CD4-positive, alpha-beta T cell (primary cell): Measurements from ENCODE around the gene AP2B1. TPM values are rescaled to one million over a fixed set of nuclear protein-coding genes. Genes with fewer than 3 reads are reported as not detected.

Experiments
- ATAC-seq: fragments of 200-7000 bp; cut with Tn5 transposase; one replicate; pipeline ENCODE4 v1.10.0; 2022; ENCODE audit warnings: mild to moderate bottlenecking; ENCODE audit not compliant: poor library complexity
- CTCF ChIA-PET: fragments of 350-600 bp; sonication (Branson Sonifier 250); formaldehyde crosslinking; loops from one replicate; lab custom pipeline; 2021; ENCODE audit warnings: antibody characterized with exemption, inconsistent platforms; lab: Charles Lee
- POLR2A ChIA-PET: fragments of 350-600 bp; sonication (Branson Sonifier 250); formaldehyde crosslinking; loops from one replicate; lab custom pipeline; 2021; ENCODE audit warnings: antibody characterized with exemption, inconsistent platforms; lab: Charles Lee
- DNase-seq, 14 experiments: peaks; one replicate each; pipeline ENCODE4 v3.0.0-alpha.2; 2013 to 2020; ENCODE audit warnings: mixed read lengths in 2 of 14
- H3K27ac ChIP-seq, 2 donors: one replicate each; pipeline versions ENCODE4 v1.5.1 to v1.7.0; 2013; ENCODE audit warnings: low read length in 2 of 2, low read depth in 1 of 2, mild to moderate bottlenecking in 1 of 2
- H3K27me3 ChIP-seq, 2 experiments: 1 replicate in 1 of 2; 2 replicates in 1 of 2; pipeline versions ENCODE4 v1.6.1 to v1.7.0; 2013; ENCODE audit warnings: low read length in 2 of 2, control low read depth in 1 of 2, mild to moderate bottlenecking in 1 of 2, moderate library complexity in 1 of 2; ENCODE audit not compliant: insufficient read depth in 2 of 2, control insufficient read depth in 1 of 2
- H3K36me3 ChIP-seq: one replicate; pipeline ENCODE4 v1.6.1; 2013; ENCODE audit warnings: low read length, control low read depth; ENCODE audit not compliant: insufficient read depth
- H3K4me1 ChIP-seq: one replicate; pipeline ENCODE4 v1.6.1; 2013; ENCODE audit warnings: low read length, control low read depth; ENCODE audit not compliant: insufficient read depth
- H3K4me3 ChIP-seq: one replicate; pipeline ENCODE4 v1.5.1; 2013; ENCODE audit warnings: mild to moderate bottlenecking, low read length, moderate library complexity
- H3K9me3 ChIP-seq, 2 experiments: 1 replicate in 1 of 2; 2 replicates in 1 of 2; pipeline versions ENCODE4 v1.6.1 to v1.7.0; 2013; ENCODE audit warnings: low read length in 2 of 2, mild to moderate bottlenecking in 2 of 2, control low read depth in 1 of 2, moderate library complexity in 1 of 2; ENCODE audit not compliant: control insufficient read depth in 1 of 2, insufficient read depth in 1 of 2
- H3K27ac Mint-ChIP-seq: one replicate; pipeline ENCODE4 v1.8.0; 2020; ENCODE audit warnings: mixed read lengths
- H3K27me3 Mint-ChIP-seq: one replicate; pipeline ENCODE4 v1.8.0; 2021; ENCODE audit warnings: mixed read lengths
- H3K36me3 Mint-ChIP-seq: one replicate; pipeline ENCODE4 v1.8.0; 2021; ENCODE audit warnings: low read depth, mixed read lengths
- H3K4me1 Mint-ChIP-seq: one replicate; pipeline ENCODE4 v1.8.0; 2021; ENCODE audit warnings: low read depth, mixed read lengths
- H3K4me3 Mint-ChIP-seq: one replicate; pipeline ENCODE4 v1.8.0; 2020; ENCODE audit warnings: mild to moderate bottlenecking, mixed read lengths
- H3K9me3 Mint-ChIP-seq: one replicate; pipeline ENCODE4 v1.8.0; 2020; ENCODE audit warnings: mixed read lengths
- intact Hi-C, 2 experiments: fragments of 100-400 bp; cut with DNase I in 1 of 2; cut with micrococcal nuclease in 1 of 2; formaldehyde crosslinking; loops; one replicate each; pipeline versions ENCODE4 v1.15.1 to v1.9.0; 2023 to 2025; cut with DNase I, micrococcal nuclease
- total RNA-seq, 174 experiments: library from RNA in 2 of 174; stranded (reverse) in 2 of 174; gene quantifications; one replicate each; pipeline ENCODE4 v1.2.3 and lab custom pipeline; 2021 to 2026
- TF ChIP-seq, protein P1 (sequence below): fragments of 200-600 bp; IDR thresholded peaks from one replicate; pipeline ENCODE4 v1.8.0; 2022; ENCODE audit warnings: antibody characterized with exemption, mild to moderate bottlenecking

Gene AP2B1
- total RNA-seq, 2 experiments from 2014 or later, result 67.0 to 69.2 TPM

DNA sequence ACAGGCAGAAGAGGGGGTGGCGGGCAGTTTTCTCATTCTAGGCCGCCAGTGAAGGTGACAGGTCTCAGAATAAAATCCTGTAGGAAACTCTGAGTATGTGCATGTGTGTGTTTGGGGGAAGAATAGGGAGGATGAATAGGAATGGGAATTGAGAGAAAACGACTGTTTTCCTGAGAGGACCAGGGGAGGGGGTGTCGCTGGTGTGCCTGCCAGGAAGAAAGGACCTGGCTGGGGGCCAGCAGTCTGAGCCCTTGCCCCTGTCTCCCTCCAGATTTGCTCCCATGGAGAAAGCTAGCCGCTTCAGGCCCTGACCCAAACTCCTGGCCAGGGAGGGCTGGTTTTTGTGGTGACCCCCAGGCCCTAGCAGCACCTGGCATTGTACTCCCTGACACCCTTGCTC, 187.9 kb downstream of the AP2B1 start:
- POLR2A ChIA-PET, result interaction anchor here (1.0 kb wide), 1 partner anchor 11 kb away, joined by 3 read pairs; no protein-coding TSS in a partner anchor
- intact Hi-C loops, result no loop called here
- DNase-seq (no peak), ATAC-seq (no peak)
- H3K9me3 Mint-ChIP-seq, result no peaks in the 10 kb centered on the region
- H3K36me3 Mint-ChIP-seq, result peaks cover 5% of the 10 kb centered on the region
- H3K4me1 ChIP-seq, result no peaks in the 10 kb centered on the region
- no peaks in the 10 kb centered on the region for H3K9me3 ChIP-seq
- no peak overlapping the region for H3K27ac ChIP-seq
- H3K4me3 ChIP-seq, result no peak overlapping the region
- H3K36me3 ChIP-seq, result no peaks in the 10 kb centered on the region
- no peak overlapping the region for H3K4me3 Mint-ChIP-seq
- CTCF ChIA-PET, result interaction anchor here (1.3 kb wide), 1 partner anchor 11 kb away, joined by 6 read pairs; no protein-coding TSS in a partner anchor
- H3K4me1 Mint-ChIP-seq, result no peaks in the 10 kb centered on the region
- TF ChIP-seq, protein P1, sequence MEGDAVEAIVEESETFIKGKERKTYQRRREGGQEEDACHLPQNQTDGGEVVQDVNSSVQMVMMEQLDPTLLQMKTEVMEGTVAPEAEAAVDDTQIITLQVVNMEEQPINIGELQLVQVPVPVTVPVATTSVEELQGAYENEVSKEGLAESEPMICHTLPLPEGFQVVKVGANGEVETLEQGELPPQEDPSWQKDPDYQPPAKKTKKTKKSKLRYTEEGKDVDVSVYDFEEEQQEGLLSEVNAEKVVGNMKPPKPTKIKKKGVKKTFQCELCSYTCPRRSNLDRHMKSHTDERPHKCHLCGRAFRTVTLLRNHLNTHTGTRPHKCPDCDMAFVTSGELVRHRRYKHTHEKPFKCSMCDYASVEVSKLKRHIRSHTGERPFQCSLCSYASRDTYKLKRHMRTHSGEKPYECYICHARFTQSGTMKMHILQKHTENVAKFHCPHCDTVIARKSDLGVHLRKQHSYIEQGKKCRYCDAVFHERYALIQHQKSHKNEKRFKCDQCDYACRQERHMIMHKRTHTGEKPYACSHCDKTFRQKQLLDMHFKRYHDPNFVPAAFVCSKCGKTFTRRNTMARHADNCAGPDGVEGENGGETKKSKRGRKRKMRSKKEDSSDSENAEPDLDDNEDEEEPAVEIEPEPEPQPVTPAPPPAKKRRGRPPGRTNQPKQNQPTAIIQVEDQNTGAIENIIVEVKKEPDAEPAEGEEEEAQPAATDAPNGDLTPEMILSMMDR, result no peak
- no peak overlapping the region for H3K27ac Mint-ChIP-seq
- H3K27me3 ChIP-seq, result peaks cover 0 to 2% of the 10 kb centered on the region in 2 experiments
- H3K27me3 Mint-ChIP-seq, result no peaks in the 10 kb centered on the region

DNA sequence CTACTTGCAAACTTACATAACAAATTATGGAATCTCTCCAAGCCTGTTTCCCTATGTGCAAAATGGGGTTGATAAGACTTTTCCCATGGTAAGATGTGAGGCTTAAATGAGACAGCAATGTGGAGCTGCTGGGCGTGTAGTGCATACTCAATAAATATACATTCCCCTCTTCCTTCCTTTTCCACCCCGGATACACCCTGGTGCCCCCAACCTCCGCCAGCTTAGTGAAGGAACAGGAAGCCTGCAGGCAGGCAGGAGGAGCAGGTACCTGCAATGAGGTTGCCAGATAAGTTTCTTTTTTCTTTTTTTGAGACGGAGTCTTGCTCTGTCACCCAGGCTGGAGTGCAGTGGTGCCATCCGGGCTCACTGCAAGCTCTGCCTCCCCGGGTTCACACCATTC, 188.5 kb downstream of the AP2B1 start:
- H3K4me3 Mint-ChIP-seq, result no peak overlapping the region
- H3K27ac Mint-ChIP-seq, result no peak overlapping the region
- Histone ChIP-seq H3K36me3 (no peaks in the 10 kb centered on the region), H3K4me3 (no peak overlapping the region), H3K9me3 (no peaks in the 10 kb centered on the region), H3K27ac (no peak overlapping the region), H3K27me3 (peaks cover 0 to 2% of the 10 kb centered on the region in 2 experiments), H3K4me1 (no peaks in the 10 kb centered on the region)
- CTCF ChIA-PET, result interaction anchor here (1.3 kb wide), 1 partner anchor 11 kb away, joined by 6 read pairs; no protein-coding TSS in a partner anchor
- no peaks in the 10 kb centered on the region for H3K4me1 Mint-ChIP-seq
- POLR2A ChIA-PET, result interaction anchor here (1.0 kb wide), 1 partner anchor 11 kb away, joined by 3 read pairs; no protein-coding TSS in a partner anchor
- ATAC-seq (no peak), DNase-seq (no peak)
- H3K36me3 Mint-ChIP-seq, result peaks cover 5% of the 10 kb centered on the region
- intact Hi-C loops, result no loop called here
- no peaks in the 10 kb centered on the region for H3K27me3 Mint-ChIP-seq
- H3K9me3 Mint-ChIP-seq, result no peaks in the 10 kb centered on the region
- TF ChIP-seq, protein P1, result no peak

Other genes with a start within 250 kb of the AP2B1 start
- 10 to 100 TPM; 16.5 to 18.5 TPM for gene SLFN11, start 213.7 kb upstream of the AP2B1 start, total RNA-seq
- 1 to 10 TPM; 1.3 to 2.4 TPM for gene SLFN12, start 154.8 kb upstream of the AP2B1 start, total RNA-seq
- gene SLFN13, start 138.6 kb upstream of the AP2B1 start, total RNA-seq, result 1 to 10 TPM; 9.5 to 9.7 TPM
- 10 to 100 TPM; 23.4 to 24.3 TPM for gene SLFN12L, start 49.6 kb upstream of the AP2B1 start, total RNA-seq
- gene SLFN14, start 26.5 kb upstream of the AP2B1 start, total RNA-seq, result not detected
- gene PEX12, start 8.8 kb upstream of the AP2B1 start, total RNA-seq, result 1 to 10 TPM; 3.0 to 3.2 TPM
- gene RASL10B, start 144.3 kb downstream of the AP2B1 start, total RNA-seq, result under 1 TPM; 0.22 to 0.47 TPM
- gene GAS2L2, start 165.9 kb downstream of the AP2B1 start, total RNA-seq, result under 1 TPM; 0.19 to 0.22 TPM
- not detected for gene C17orf50, start 173.6 kb downstream of the AP2B1 start, total RNA-seq
- gene MMP28, start 208.3 kb downstream of the AP2B1 start, total RNA-seq, result 1 to 10 TPM; 6.7 to 9.9 TPM
- gene TAF15, start 222.2 kb downstream of the AP2B1 start, total RNA-seq, result 100 to 1,000 TPM; 114 to 119 TPM